AG04450 (cell line): Measurements from ENCODE around the gene ITSN1. TPM values are rescaled to one million over a fixed set of nuclear protein-coding genes. Genes with fewer than 3 reads are reported as not detected.
A peak's percentile ranks its signal among the peaks of the same experiment; 100 is the strongest.

Source experiments
- CTCF ChIA-PET: fragments of 300-600, 350-600 bp; formaldehyde crosslinking; extraction: SDS; loops from one replicate; lab custom pipeline; 2022; ENCODE audit warnings: antibody characterized with exemption, inconsistent platforms; lab: Charles Lee
- POLR2A ChIA-PET: fragments of 350-600 bp; formaldehyde crosslinking; extraction: SDS; loops from one replicate; lab custom pipeline; 2021; ENCODE audit warnings: antibody characterized with exemption, inconsistent platforms; lab: Yijun Ruan, JAX
- DNase-seq: peaks from one replicate; pipeline ENCODE4 v3.0.0-alpha.2; 2011; ENCODE audit warnings: low read depth, low spot score
- H3K27ac ChIP-seq: one replicate; pipeline ENCODE4 v1.5.1; 2012; ENCODE audit warnings: low read depth, low read length, control low read depth
- H3K27me3 ChIP-seq: one replicate; pipeline ENCODE4 v1.6.0; 2012; ENCODE audit warnings: low read length; ENCODE audit not compliant: control insufficient read depth, insufficient read depth
- H3K4me3 ChIP-seq: 2 replicates; pipeline ENCODE4 v1.5.1; 2011; ENCODE audit warnings: mild to moderate bottlenecking, low read depth, low read length, control low read depth
- H3K9me3 ChIP-seq: 2 replicates; pipeline ENCODE4 v1.5.1; 2012; ENCODE audit warnings: low read length; ENCODE audit not compliant: control insufficient read depth, insufficient read depth
- polyA plus RNA-seq: library from polyadenylated mRNA; depleted of rRNA; stranded (reverse); fragments of >200 nt; gene quantifications from 2 replicates; pipeline ENCODE4 v1.2.3, GENCODE V29; 2011
- TF ChIP-seq, protein P1 (sequence below): IDR thresholded peaks from 2 replicates; pipeline ENCODE4 v1.5.1; 2011; ENCODE audit warnings: low read depth, low read length, control low read depth, inconsistent platforms

Gene ITSN1
- polyA plus RNA-seq, 1 experiment, result 51.5 TPM

- ChIA-PET CTCF (interaction anchor here (0.7 to 1.1 kb wide), 3 partner anchors 45 to 244 kb away, joined by 3 to 4 read pairs (median 3); no protein-coding TSS in a partner anchor), POLR2A (no interaction called here)
- Histone ChIP-seq H3K27ac (peak overlapping the region; percentile 40), H3K27me3 (no peaks in the 10 kb centered on the region), H3K9me3 (no peaks in the 10 kb centered on the region), H3K4me3 (no peak overlapping the region)
- TF ChIP-seq, protein P1, sequence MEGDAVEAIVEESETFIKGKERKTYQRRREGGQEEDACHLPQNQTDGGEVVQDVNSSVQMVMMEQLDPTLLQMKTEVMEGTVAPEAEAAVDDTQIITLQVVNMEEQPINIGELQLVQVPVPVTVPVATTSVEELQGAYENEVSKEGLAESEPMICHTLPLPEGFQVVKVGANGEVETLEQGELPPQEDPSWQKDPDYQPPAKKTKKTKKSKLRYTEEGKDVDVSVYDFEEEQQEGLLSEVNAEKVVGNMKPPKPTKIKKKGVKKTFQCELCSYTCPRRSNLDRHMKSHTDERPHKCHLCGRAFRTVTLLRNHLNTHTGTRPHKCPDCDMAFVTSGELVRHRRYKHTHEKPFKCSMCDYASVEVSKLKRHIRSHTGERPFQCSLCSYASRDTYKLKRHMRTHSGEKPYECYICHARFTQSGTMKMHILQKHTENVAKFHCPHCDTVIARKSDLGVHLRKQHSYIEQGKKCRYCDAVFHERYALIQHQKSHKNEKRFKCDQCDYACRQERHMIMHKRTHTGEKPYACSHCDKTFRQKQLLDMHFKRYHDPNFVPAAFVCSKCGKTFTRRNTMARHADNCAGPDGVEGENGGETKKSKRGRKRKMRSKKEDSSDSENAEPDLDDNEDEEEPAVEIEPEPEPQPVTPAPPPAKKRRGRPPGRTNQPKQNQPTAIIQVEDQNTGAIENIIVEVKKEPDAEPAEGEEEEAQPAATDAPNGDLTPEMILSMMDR, result no peak
- no peak for DNase-seq
Observed at GRCh38 chr21:33650929-33651509, 8.7 kb downstream of the ITSN1 start.

GRCh38 chr21:33651965-33652680 is 9.8 kb downstream of the ITSN1 start:
- Histone ChIP-seq H3K4me3 (no peak overlapping the region), H3K27me3 (no peaks in the 10 kb centered on the region), H3K27ac (no peak overlapping the region), H3K9me3 (no peaks in the 10 kb centered on the region)
- ChIA-PET POLR2A (no interaction called here), CTCF (interaction anchor here (1.1 kb wide), 1 partner anchor 46 kb away, joined by 4 read pairs; no protein-coding TSS in a partner anchor)
- no peak for DNase-seq
- TF ChIP-seq, protein P1, result no peak

DNA sequence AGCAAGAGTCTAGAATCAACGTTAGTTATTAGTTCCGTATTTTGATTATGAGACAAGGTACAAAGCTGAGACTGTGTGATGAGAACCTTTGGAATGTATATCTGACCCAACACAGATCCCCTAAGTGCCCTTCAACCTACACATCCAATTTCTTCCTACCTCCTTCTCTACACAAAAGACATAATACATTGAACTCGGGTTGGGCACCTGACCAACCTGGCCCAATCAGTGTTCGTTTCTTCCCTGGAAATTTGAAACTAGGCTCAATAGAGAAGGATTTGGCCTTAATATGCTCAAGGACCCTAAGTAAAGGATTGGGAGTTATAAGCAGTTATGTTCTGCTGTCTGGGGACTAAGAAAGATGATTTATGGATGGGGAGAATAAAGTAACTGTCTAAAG is 12.1 kb downstream of the ITSN1 start:
- Histone ChIP-seq H3K27ac (no peak overlapping the region), H3K4me3 (no peak overlapping the region), H3K9me3 (no peaks in the 10 kb centered on the region), H3K27me3 (no peaks in the 10 kb centered on the region)
- CTCF ChIA-PET, result no interaction called here
- TF ChIP-seq, protein P1, result no peak
- no peak for DNase-seq
- POLR2A ChIA-PET, result no interaction called here

DNA sequence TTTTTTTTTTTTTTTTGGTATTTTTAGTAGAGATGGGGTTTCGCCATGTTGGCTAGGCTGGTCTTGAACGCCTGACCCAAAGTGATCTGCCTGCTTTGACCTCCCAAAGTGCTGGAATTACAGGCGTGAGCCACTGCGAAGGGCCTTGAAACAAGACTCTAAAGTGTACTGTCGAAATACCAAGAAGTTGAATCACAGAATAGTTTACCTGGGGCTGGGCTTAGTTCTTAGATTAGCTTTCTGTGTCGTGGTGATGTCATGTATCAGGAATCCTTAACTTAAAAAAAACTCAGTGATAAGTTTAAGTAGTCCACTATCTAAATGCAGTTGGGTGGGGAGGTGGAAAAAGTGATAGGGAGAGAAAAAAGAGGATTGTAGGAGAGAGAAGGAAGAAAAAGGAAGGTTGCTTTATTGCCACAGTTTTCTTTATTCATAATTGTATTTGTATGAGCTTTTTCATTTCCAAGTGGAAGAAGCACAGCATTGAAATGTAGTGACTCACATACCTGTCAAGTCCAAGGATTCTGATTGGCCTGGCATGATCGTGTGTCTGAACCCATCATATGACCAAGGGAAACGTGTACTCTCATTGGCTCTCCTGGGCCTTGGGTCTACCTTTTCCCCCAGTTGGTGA is 13.4 kb downstream of the ITSN1 start:
- TF ChIP-seq, protein P1, result no peak
- peak; percentile 88 for DNase-seq
- POLR2A ChIA-PET, result interaction anchor here (0.7 to 0.8 kb wide), 2 partner anchors 30 to 238 kb away, joined by 8 to 13 read pairs; no protein-coding TSS in a partner anchor
- H3K4me3 ChIP-seq, result no peak overlapping the region
- H3K27ac ChIP-seq, result peak overlapping the region; percentile 82
- no peaks in the 10 kb centered on the region for H3K27me3 ChIP-seq
- H3K9me3 ChIP-seq, result no peaks in the 10 kb centered on the region
- CTCF ChIA-PET, result no interaction called here
